ENCODE results near the gene RABAC1.

DNA sequence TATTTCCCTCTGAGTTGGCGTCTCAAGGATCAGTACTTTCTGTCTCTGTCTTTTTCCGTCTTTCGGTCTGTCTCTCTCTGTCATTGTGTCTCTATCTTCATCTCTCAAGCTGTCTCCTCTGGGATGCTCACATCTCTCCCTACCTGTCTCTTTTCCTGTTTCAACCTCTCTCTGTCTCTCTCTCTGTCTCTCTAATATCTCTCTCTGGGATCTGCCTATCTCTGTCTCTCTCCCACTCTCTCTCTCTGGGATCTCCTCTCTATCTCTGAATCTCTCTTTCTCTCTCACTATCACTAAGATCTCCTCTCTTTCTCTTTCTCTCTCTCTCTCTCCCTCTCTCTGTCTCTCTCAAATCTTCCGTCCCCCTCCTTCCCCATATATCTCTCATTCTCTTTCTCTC is 30.9 kb upstream of the RABAC1 start:
- TF ChIP-seq, protein P1, sequence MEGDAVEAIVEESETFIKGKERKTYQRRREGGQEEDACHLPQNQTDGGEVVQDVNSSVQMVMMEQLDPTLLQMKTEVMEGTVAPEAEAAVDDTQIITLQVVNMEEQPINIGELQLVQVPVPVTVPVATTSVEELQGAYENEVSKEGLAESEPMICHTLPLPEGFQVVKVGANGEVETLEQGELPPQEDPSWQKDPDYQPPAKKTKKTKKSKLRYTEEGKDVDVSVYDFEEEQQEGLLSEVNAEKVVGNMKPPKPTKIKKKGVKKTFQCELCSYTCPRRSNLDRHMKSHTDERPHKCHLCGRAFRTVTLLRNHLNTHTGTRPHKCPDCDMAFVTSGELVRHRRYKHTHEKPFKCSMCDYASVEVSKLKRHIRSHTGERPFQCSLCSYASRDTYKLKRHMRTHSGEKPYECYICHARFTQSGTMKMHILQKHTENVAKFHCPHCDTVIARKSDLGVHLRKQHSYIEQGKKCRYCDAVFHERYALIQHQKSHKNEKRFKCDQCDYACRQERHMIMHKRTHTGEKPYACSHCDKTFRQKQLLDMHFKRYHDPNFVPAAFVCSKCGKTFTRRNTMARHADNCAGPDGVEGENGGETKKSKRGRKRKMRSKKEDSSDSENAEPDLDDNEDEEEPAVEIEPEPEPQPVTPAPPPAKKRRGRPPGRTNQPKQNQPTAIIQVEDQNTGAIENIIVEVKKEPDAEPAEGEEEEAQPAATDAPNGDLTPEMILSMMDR (CRISPR knock-in tag; IDR thresholded peaks at IDR 0.05) = no peak
- TF ChIP-seq ZBTB20 (CRISPR knock-in tag; IDR thresholded peaks at IDR 0.05; ENCODE audit: borderline replicate concordance, low read depth) (no peak), IRF2 (CRISPR knock-in tag; IDR thresholded peaks at IDR 0.05) (no peak), ZNF792 (CRISPR knock-in tag; IDR thresholded peaks at IDR 0.05) (no peak), RAD21 (CRISPR knock-in tag; IDR thresholded peaks at IDR 0.05) (no peak), GTF2F1 (IDR thresholded peaks at IDR 0.05; ENCODE audit: low read length) (no peak), USF2 (IDR thresholded peaks at IDR 0.05; ENCODE audit: low read depth, low read length) (no peak), USF2 (CRISPR knock-in tag; IDR thresholded peaks at IDR 0.05; ENCODE audit: borderline replicate concordance) (no peak), ZNF263 (CRISPR knock-in tag; IDR thresholded peaks at IDR 0.05) (no peak), SMC3 (IDR thresholded peaks at IDR 0.05; ENCODE audit: low read length) (no peak), POLR2A (IDR thresholded peaks at IDR 0.05; ENCODE audit: insufficient read depth in 1 of 2, low read depth in 2 of 2, low read length in 2 of 2) (no peak), MXD3 (CRISPR knock-in tag; IDR thresholded peaks at IDR 0.05) (no peak), SP140L (CRISPR knock-in tag; IDR thresholded peaks at IDR 0.05; ENCODE audit: borderline replicate concordance) (no peak), ZSCAN12 (CRISPR knock-in tag; IDR thresholded peaks at IDR 0.05) (no peak), ZNF138 (CRISPR knock-in tag; IDR thresholded peaks at IDR 0.05; ENCODE audit: low read depth) (no peak)

Data from HepG2 (cell line).